GM20431 (cell line): ENCODE measurements around the gene NPHS1.
"Not testable (repeated sequence)": the region's sequence is repeated elsewhere in the genome, so short reads cannot be mapped to it uniquely, and the experiment has no call there.

Source experiments
- in situ Hi-C: fragments of 300-500 bp; cut with MseI, MboI; formaldehyde crosslinking; loops from one replicate; pipeline ENCODE4 v1.15.0; 2020; ENCODE audit warnings: low sequenced_read_pairs; ENCODE audit not compliant: unreplicated experiment

Gene NPHS1

GRCh38 chr19:35851213-35852028 is 883 bp downstream of the NPHS1 start:
- in situ Hi-C loops = no loop called here

GRCh38 chr19:35848919-35849505 is 3.3 kb downstream of the NPHS1 start:
- in situ Hi-C loops = no loop called here

GRCh38 chr19:35848486-35848885 is 3.8 kb downstream of the NPHS1 start:
- in situ Hi-C loops = no loop called here

GRCh38 chr19:35847911-35848310 is 4.4 kb downstream of the NPHS1 start:
- in situ Hi-C loops = no loop called here

- in situ Hi-C loops = no loop called here
These were observed 6.2 kb downstream of the NPHS1 start for GRCh38 chr19:35846038-35846668.

GRCh38 chr19:35845215-35846037 is 6.9 kb downstream of the NPHS1 start:
- in situ Hi-C loops = no loop called here

- in situ Hi-C loops = no loop called here
These were observed 7.7 kb downstream of the NPHS1 start for GRCh38 chr19:35844482-35845214.

- in situ Hi-C loops = no loop called here
These were observed 8.4 kb downstream of the NPHS1 start for GRCh38 chr19:35843676-35844481.

- in situ Hi-C loops = no loop called here
These were observed 9.5 kb downstream of the NPHS1 start for GRCh38 chr19:35842666-35843272.

- in situ Hi-C loops = no loop called here
These were observed 10.2 kb downstream of the NPHS1 start for GRCh38 chr19:35841961-35842595.

GRCh38 chr19:35836096-35836495 is 16.2 kb downstream of the NPHS1 start:
- in situ Hi-C loops = not testable (repeated sequence)

GRCh38 chr19:35833972-35834371 is 18.3 kb downstream of the NPHS1 start:
- in situ Hi-C loops = no loop called here

GRCh38 chr19:35832054-35832453 is 20.2 kb downstream of the NPHS1 start:
- in situ Hi-C loops = no loop called here

GRCh38 chr19:35830986-35831385 is 21.3 kb downstream of the NPHS1 start:
- in situ Hi-C loops = no loop called here

- in situ Hi-C loops = no loop called here
These were observed 23.5 kb downstream of the NPHS1 start for GRCh38 chr19:35828692-35829301.

- in situ Hi-C loops = no loop called here
These were observed 28.2 kb downstream of the NPHS1 start for GRCh38 chr19:35824150-35824549.

- in situ Hi-C loops = no loop called here
These were observed 29.7 kb downstream of the NPHS1 start for GRCh38 chr19:35822579-35822978.

- in situ Hi-C loops = no loop called here
These were observed 33.9 kb downstream of the NPHS1 start for GRCh38 chr19:35818445-35818844.
